H9 (cell line): ENCODE data around the gene ARL4D. TPM values are rescaled to one million over a fixed set of nuclear protein-coding genes. Genes with fewer than 3 reads are reported as not detected.

Experiments
- DNase-seq: peaks from one replicate; pipeline ENCODE4 v3.0.0-alpha.2; 2017
- H2AFZ ChIP-seq: one replicate; pipeline ENCODE4 v1.6.1; 2013; ENCODE audit warnings: mild to moderate bottlenecking, low read length, control low read depth, moderate library complexity
- H2AK5ac ChIP-seq: 2 replicates; pipeline ENCODE4 v1.6.1; 2013; ENCODE audit warnings: low read length, control low read depth, mixed read lengths; ENCODE audit not compliant: insufficient read length
- H2BK120ac ChIP-seq: one replicate; pipeline ENCODE4 v1.6.1; 2013; ENCODE audit warnings: low read depth, mild to moderate bottlenecking, low read length, control low read depth, inconsistent platforms; ENCODE audit not compliant: poor library complexity, severe bottlenecking
- H2BK12ac ChIP-seq: 2 replicates; pipeline ENCODE4 v1.6.1; 2013; ENCODE audit warnings: low read length, control low read depth, mixed read lengths, low read depth; ENCODE audit not compliant: insufficient read length
- H2BK15ac ChIP-seq: 2 replicates; pipeline ENCODE4 v1.6.1; 2013; ENCODE audit warnings: low read depth, low read length, control low read depth
- H2BK20ac ChIP-seq: one replicate; pipeline ENCODE4 v1.6.1; 2013; ENCODE audit warnings: low read depth, mild to moderate bottlenecking, low read length, control low read depth, inconsistent platforms; ENCODE audit not compliant: poor library complexity, severe bottlenecking
- H2BK5ac ChIP-seq: 2 replicates; pipeline ENCODE4 v1.6.1; 2013; ENCODE audit warnings: low read length, control low read depth, mixed read lengths; ENCODE audit not compliant: insufficient read length
- H3K14ac ChIP-seq: 2 replicates; pipeline ENCODE4 v1.6.1; 2013; ENCODE audit warnings: low read length, control low read depth; ENCODE audit not compliant: insufficient read depth
- H3K18ac ChIP-seq: 2 replicates; pipeline ENCODE4 v1.6.1; 2013; ENCODE audit warnings: low read depth, mild to moderate bottlenecking, mixed read lengths, low read length, control low read depth; ENCODE audit not compliant: insufficient read length
- H3K23ac ChIP-seq: 2 replicates; pipeline ENCODE4 v1.6.1; 2013; ENCODE audit warnings: low read length, control low read depth, mixed read lengths, low read depth; ENCODE audit not compliant: insufficient read length
- H3K23me2 ChIP-seq: 2 replicates; pipeline ENCODE4 v1.6.1; 2013; ENCODE audit warnings: low read depth, mild to moderate bottlenecking, mixed read lengths, low read length, control low read depth; ENCODE audit not compliant: insufficient read length, poor library complexity, severe bottlenecking
- H3K27ac ChIP-seq: 2 replicates; pipeline ENCODE4 v1.5.1; 2013; ENCODE audit warnings: low read length, control low read depth, mixed read lengths, low read depth; ENCODE audit not compliant: insufficient read length
- H3K27me3 ChIP-seq: 2 replicates; pipeline ENCODE4 v1.6.1; 2013; ENCODE audit warnings: low read length, control low read depth, inconsistent platforms; ENCODE audit not compliant: insufficient read depth
- H3K4ac ChIP-seq: 2 replicates; pipeline ENCODE4 v1.6.1; 2013; ENCODE audit warnings: low read depth, mild to moderate bottlenecking, control low read depth, inconsistent platforms, low read length, moderate library complexity
- H3K4me1 ChIP-seq: 2 replicates; pipeline ENCODE4 v1.6.1; 2013; ENCODE audit warnings: low read length, control low read depth, inconsistent platforms; ENCODE audit not compliant: insufficient read depth
- H3K4me2 ChIP-seq: 2 replicates; pipeline ENCODE4 v1.6.1; 2013; ENCODE audit warnings: low read length, control low read depth, mixed read lengths; ENCODE audit not compliant: insufficient read length, insufficient read depth
- H3K56ac ChIP-seq: 2 replicates; pipeline ENCODE4 v1.6.1; 2013; ENCODE audit warnings: low read depth, mild to moderate bottlenecking, mixed read lengths, low read length, control low read depth; ENCODE audit not compliant: insufficient read length
- H3K79me1 ChIP-seq: 2 replicates; pipeline ENCODE4 v1.6.1; 2013; ENCODE audit warnings: low read depth, mild to moderate bottlenecking, moderate library complexity, low read length, control low read depth, inconsistent platforms; ENCODE audit not compliant: insufficient read depth, poor library complexity, severe bottlenecking
- H3K79me2 ChIP-seq: 2 replicates; pipeline ENCODE4 v1.6.1; 2013; ENCODE audit warnings: low read length, control low read depth, inconsistent platforms; ENCODE audit not compliant: insufficient read depth
- H3K9ac ChIP-seq: 2 replicates; pipeline ENCODE4 v1.6.1; 2013; ENCODE audit warnings: low read length, control low read depth, mixed read lengths; ENCODE audit not compliant: insufficient read length; ENCODE audit errors: extremely low read depth
- H3K9me3 ChIP-seq: one replicate; pipeline ENCODE4 v1.6.1; 2013; ENCODE audit warnings: low read depth, low read length, inconsistent platforms; ENCODE audit not compliant: control insufficient read depth
- H3T11ph ChIP-seq: one replicate; pipeline ENCODE4 v1.6.1; 2013; ENCODE audit warnings: mild to moderate bottlenecking, low read length, control low read depth, inconsistent platforms
- H4K20me1 ChIP-seq: one replicate; pipeline ENCODE4 v1.6.1; 2013; ENCODE audit not compliant: control insufficient read depth, insufficient read length, insufficient read depth
- H4K5ac ChIP-seq: 2 replicates; pipeline ENCODE4 v1.6.1; 2013; ENCODE audit warnings: low read depth, mild to moderate bottlenecking, mixed read lengths, low read length, control low read depth; ENCODE audit not compliant: insufficient read length
- H4K8ac ChIP-seq: replicated peaks from 2 replicates; pipeline ENCODE4 v1.6.1; 2013; ENCODE audit warnings: low read length, control low read depth, mixed read lengths, low read depth; ENCODE audit not compliant: insufficient read length
- H4K91ac ChIP-seq: 2 replicates; pipeline ENCODE4 v1.6.1; 2013; ENCODE audit warnings: low read depth, mild to moderate bottlenecking, moderate library complexity, mixed read lengths, low read length, control low read depth; ENCODE audit not compliant: insufficient read length
- H3K27ac Mint-ChIP-seq, 3 experiments: 2 replicates in 2 of 3; 3 replicates in 1 of 3; pipeline ENCODE4 v1.8.0; 2020 to 2021; ENCODE audit warnings: mixed read lengths in 3 of 3, mild to moderate bottlenecking in 1 of 3, moderate library complexity in 1 of 3
- H3K27me3 Mint-ChIP-seq: 2 replicates; pipeline ENCODE4 v1.8.0; 2021; ENCODE audit warnings: low read depth, mild to moderate bottlenecking, moderate library complexity, mixed read lengths
- H3K36me3 Mint-ChIP-seq, 3 experiments: 2 replicates in 2 of 3; 3 replicates in 1 of 3; pipeline ENCODE4 v1.8.0; 2020 to 2021; ENCODE audit warnings: low read depth in 3 of 3, mixed read lengths in 3 of 3; ENCODE audit not compliant: insufficient read depth in 1 of 3
- H3K4me1 Mint-ChIP-seq, 2 experiments: 2 replicates each; pipeline ENCODE4 v1.8.0; 2020; ENCODE audit warnings: mixed read lengths in 2 of 2
- H3K4me3 Mint-ChIP-seq, 2 experiments: 2 replicates in 1 of 2; 3 replicates in 1 of 2; pipeline ENCODE4 v1.8.0; 2020 to 2021; ENCODE audit warnings: mild to moderate bottlenecking in 2 of 2, mixed read lengths in 2 of 2, moderate library complexity in 1 of 2
- H3K9me3 Mint-ChIP-seq, 2 experiments: 2 replicates in 1 of 2; 3 replicates in 1 of 2; pipeline ENCODE4 v1.8.0; 2020; ENCODE audit warnings: mild to moderate bottlenecking in 2 of 2, mixed read lengths in 2 of 2, moderate library complexity in 1 of 2
- CTCF ChIP-seq: fragments of 200-600 bp; sonication (generic); conservative IDR thresholded peaks from 3 replicates; pipeline ENCODE4 v1.8.0; 2021; ENCODE audit warnings: antibody characterized with exemption, mild to moderate bottlenecking
- WGBS: extraction: QIAGEN DNeasy Blood & Tissue Kit; methylation state at CpG from one replicate; pipeline ENCODE4 v1.1.7; 2013; ENCODE audit warnings: missing lambda C conversion rate, low lambda C conversion rate, mixed read lengths; ENCODE audit not compliant: insufficient read length; ENCODE audit errors: extremely low coverage; 5-methylcytosine and 5-hydroxymethylcytosine counted together
- total RNA-seq: library from RNA; stranded (reverse); gene quantifications from 2 replicates; pipeline ENCODE4 v1.2.1, GENCODE V29; 2021

The ARL4D gene
- total RNA-seq, 1 experiment from 2014 or later = 6.2 TPM

DNA sequence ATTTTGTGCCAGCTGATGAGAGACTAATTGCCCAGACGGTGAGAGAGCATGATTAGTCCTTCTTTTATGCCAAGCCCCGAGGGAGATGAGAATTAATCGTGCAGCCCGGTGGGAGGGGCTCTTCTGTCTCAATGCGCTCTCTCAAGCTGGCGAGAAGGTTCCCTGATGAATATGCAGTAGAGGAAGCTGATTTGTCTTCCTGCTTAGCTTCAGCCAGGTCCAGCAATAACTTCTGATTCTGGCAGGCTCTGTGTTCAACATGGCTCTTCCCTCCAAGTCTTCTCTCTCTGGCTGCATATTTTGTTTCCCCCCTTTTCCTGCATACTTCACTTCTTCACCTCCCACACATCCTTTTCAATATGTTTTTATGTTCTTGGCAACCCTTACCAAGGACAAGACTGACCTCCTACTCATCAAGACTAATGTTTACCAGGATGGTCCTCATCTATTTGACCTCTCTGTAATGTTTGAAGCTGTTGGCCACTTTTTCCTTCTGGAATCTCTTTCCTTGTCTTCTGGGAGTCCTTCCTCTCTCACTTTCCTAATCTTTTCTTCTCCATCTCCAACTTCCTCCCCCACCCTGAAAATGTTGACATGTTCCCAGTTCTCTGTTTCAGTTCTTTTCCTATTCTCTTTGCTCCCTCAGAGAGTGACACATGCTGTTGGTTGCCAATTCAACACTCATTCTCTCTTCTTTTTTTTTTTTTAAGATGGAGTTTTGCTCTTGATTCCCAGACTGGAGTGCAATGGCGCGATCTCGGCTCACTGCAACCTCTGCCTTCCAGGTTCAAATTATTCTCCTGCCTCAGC is 33.1 kb downstream of the ARL4D start:
- Histone ChIP-seq H2AFZ (no peak overlapping the region), H3K27ac (no peak overlapping the region), H3K27me3 (no peaks in the 10 kb centered on the region), H3K14ac (no peak overlapping the region), H2BK12ac (no peak overlapping the region), H4K8ac (no peak overlapping the region), H2AK5ac (no peak overlapping the region), H3K18ac (no peak overlapping the region), H2BK5ac (no peak overlapping the region), H3K79me2 (no peaks in the 10 kb centered on the region), H4K5ac (no peak overlapping the region), H4K20me1 (no peaks in the 10 kb centered on the region), H3K23me2 (no peaks in the 10 kb centered on the region), H2BK15ac (no peak overlapping the region), H3K56ac (no peak overlapping the region), H2BK120ac (no peak overlapping the region), H3K4me1 (peaks cover 5% of the 10 kb centered on the region; the same call in 1 of the 2 replicates), H3K4me2 (no peak overlapping the region), H3K23ac (no peak overlapping the region), H3K9ac (no peak overlapping the region), H4K91ac (no peak overlapping the region), H2BK20ac (no peak overlapping the region), H3T11ph (no peak overlapping the region), H3K4ac (no peak overlapping the region), H3K9me3 (no peaks in the 10 kb centered on the region), H3K79me1 (no peaks in the 10 kb centered on the region)
- Mint-ChIP-seq H3K9me3 (no peaks in the 10 kb centered on the region), H3K27me3 (peaks cover 5% of the 10 kb centered on the region; the same call in 1 of the 2 replicates), H3K36me3 (no peaks in the 10 kb centered on the region), H3K4me1 (peaks cover 17 to 19% of the 10 kb centered on the region in 2 experiments), H3K4me3 (no peak overlapping the region), H3K27ac (no peak overlapping the region)
- TF ChIP-seq CTCF = no peak
- DNase-seq = no peak
- WGBS = no CpG with 5 or more reads among the region's 9 CpGs
